Neural cell (in vitro differentiated cells): ENCODE data around the gene GBE1. TPM values are rescaled to one million over a fixed set of nuclear protein-coding genes. Genes with fewer than 3 reads are reported as not detected.

Source experiments
- H2AFZ ChIP-seq: fragments of 200-600, 300-800 bp; sonication (generic), shearing (Covaris generic); 2 replicates; pipeline ENCODE4 v1.6.0; 2014; ENCODE audit warnings: low read depth, mild to moderate bottlenecking, antibody characterized with exemption, low read length, moderate library complexity
- H3F3A ChIP-seq: fragments of 200-600 bp; shearing (Covaris generic); 2 replicates; pipeline ENCODE4 v1.6.1; 2016; ENCODE audit warnings: mild to moderate bottlenecking, moderate library complexity, mixed read lengths, antibody characterized with exemption, low read length; ENCODE audit not compliant: insufficient read depth, poor library complexity, severe bottlenecking
- H3K27ac ChIP-seq: fragments of 200-600, 300-800 bp; sonication (generic), shearing (Covaris generic); 2 replicates; pipeline ENCODE4 v1.5.1; 2014; ENCODE audit warnings: mild to moderate bottlenecking, low read length, moderate library complexity
- H3K27me3 ChIP-seq: fragments of 300-800, 200-600 bp; sonication (generic), shearing (Covaris generic); 2 replicates; pipeline ENCODE4 v1.6.0; 2014; ENCODE audit warnings: mild to moderate bottlenecking, low read depth, low read length, moderate library complexity; ENCODE audit not compliant: insufficient read depth
- H3K36me3 ChIP-seq: fragments of 300-800, 200-600 bp; sonication (generic), shearing (Covaris generic); 2 replicates; pipeline ENCODE4 v1.5.1; 2014; ENCODE audit warnings: mild to moderate bottlenecking, antibody characterized with exemption, low read length, moderate library complexity; ENCODE audit not compliant: insufficient read depth
- H3K4me2 ChIP-seq: fragments of 300-800, 200-600 bp; sonication (generic), shearing (Covaris generic); 2 replicates; pipeline ENCODE4 v1.6.0; 2014; ENCODE audit warnings: mild to moderate bottlenecking, low read length
- H3K4me3 ChIP-seq: fragments of 300-800, 200-600 bp; sonication (generic), shearing (Covaris generic); 2 replicates; pipeline ENCODE4 v1.5.1; 2014; ENCODE audit warnings: mild to moderate bottlenecking, low read length, moderate library complexity
- H3K79me2 ChIP-seq: fragments of 200-600 bp; shearing (Covaris generic); replicated peaks from 2 replicates; pipeline ENCODE4 v1.6.0; 2014; ENCODE audit warnings: mild to moderate bottlenecking, low read length, moderate library complexity; ENCODE audit not compliant: insufficient read depth
- H3K9ac ChIP-seq: fragments of 300-800, 200-600 bp; sonication (generic), shearing (Covaris generic); 2 replicates; pipeline ENCODE4 v1.6.1; 2016; ENCODE audit warnings: mild to moderate bottlenecking, low read length, mixed read lengths
- H3K9me2 ChIP-seq: fragments of 200-600 bp; shearing (Covaris generic); 2 replicates; pipeline ENCODE4 v1.6.1; 2016; ENCODE audit warnings: mild to moderate bottlenecking, low read length, mixed read lengths; ENCODE audit not compliant: insufficient read depth
- H3K9me3 ChIP-seq: fragments of 200-600, 300-800 bp; sonication (generic), shearing (Covaris generic); 2 replicates; pipeline ENCODE4 v1.6.1; 2016; ENCODE audit warnings: mild to moderate bottlenecking, mixed run types, low read length, moderate library complexity, mixed read lengths
- H4K20me1 ChIP-seq: fragments of 200-600 bp; shearing (Covaris generic); 2 replicates; pipeline ENCODE4 v1.6.1; 2016; ENCODE audit warnings: mild to moderate bottlenecking, mixed run types; ENCODE audit not compliant: insufficient read depth
- EP300 ChIP-seq: fragments of 450-650 bp; conservative IDR thresholded peaks from 2 replicates; pipeline ENCODE4 v1.6.1; 2014; ENCODE audit warnings: antibody characterized with exemption, mild to moderate bottlenecking, moderate library complexity; ENCODE audit not compliant: poor library complexity, severe bottlenecking
- EZH2 ChIP-seq: fragments of 200-600, 300-800 bp; shearing (Covaris generic), sonication (generic); IDR thresholded peaks from 2 replicates; pipeline ENCODE4 v1.6.1; 2014; ENCODE audit warnings: antibody characterized with exemption, low read length, borderline replicate concordance, mild to moderate bottlenecking; ENCODE audit not compliant: insufficient read depth, poor library complexity, severe bottlenecking
- MXI1 ChIP-seq: fragments of 450-650 bp; conservative IDR thresholded peaks from 2 replicates; pipeline ENCODE4 v1.6.1; 2014; ENCODE audit warnings: antibody characterized with exemption, mild to moderate bottlenecking; ENCODE audit not compliant: poor library complexity, severe bottlenecking
- POLR2AphosphoS5 ChIP-seq: IDR thresholded peaks from 2 replicates; pipeline ENCODE4 v1.6.1; 2012
- RAD21 ChIP-seq: fragments of 450-650 bp; conservative IDR thresholded peaks from 2 replicates; pipeline ENCODE4 v1.6.1; 2014; ENCODE audit warnings: antibody characterized with exemption, mild to moderate bottlenecking, moderate library complexity
- SMC3 ChIP-seq: fragments of 450-650 bp; conservative IDR thresholded peaks from 2 replicates; pipeline ENCODE4 v1.6.1; 2014; ENCODE audit warnings: antibody characterized with exemption, mild to moderate bottlenecking, moderate library complexity; ENCODE audit not compliant: poor library complexity
- TAF1 ChIP-seq: IDR thresholded peaks from 2 replicates; pipeline ENCODE4 v1.6.1; 2012; ENCODE audit warnings: low read depth
- polyA plus RNA-seq: library from polyadenylated mRNA; depleted of rRNA; stranded (reverse); fragments of >200 nt; gene quantifications from 2 replicates; pipeline ENCODE4 v1.2.3, GENCODE V29; 2014
- TF ChIP-seq, protein P1 (sequence below): fragments of 450-650 bp; IDR thresholded peaks from 2 replicates; pipeline ENCODE4 v1.5.1; 2014; ENCODE audit warnings: antibody characterized with exemption, mild to moderate bottlenecking, moderate library complexity; ENCODE audit not compliant: poor library complexity, severe bottlenecking
- TF ChIP-seq, protein P2 (sequence below): IDR thresholded peaks from 2 replicates; pipeline ENCODE4 v1.6.1; 2012; ENCODE audit warnings: borderline replicate concordance

Gene GBE1
- polyA plus RNA-seq, 1 donor from 2014 or later: 2.4 TPM

DNA sequence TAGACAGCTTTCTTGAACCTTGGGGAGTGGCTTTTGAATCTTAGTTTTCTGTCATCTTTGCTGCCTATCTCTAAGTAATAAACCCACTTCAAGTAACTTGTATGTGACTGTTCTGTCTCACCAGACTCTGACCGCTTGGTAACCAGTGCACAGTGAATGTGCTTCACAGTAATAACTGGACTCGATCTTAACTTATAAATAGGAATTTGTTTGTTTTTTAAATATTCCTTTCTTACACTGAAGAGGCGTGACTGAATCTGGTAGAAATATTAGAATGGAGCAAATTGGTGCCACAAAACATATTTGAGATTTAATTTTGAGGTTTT lies 318.0 kb downstream of the GBE1 start:
- Histone ChIP-seq H3K4me2 (no peak overlapping the region), H3F3A (no peaks in the 10 kb centered on the region), H3K9ac (no peak overlapping the region), H3K4me3 (no peak overlapping the region), H3K9me3 (no peaks in the 10 kb centered on the region), H2AFZ (no peak overlapping the region), H3K9me2 (no peaks in the 10 kb centered on the region), H3K36me3 (no peaks in the 10 kb centered on the region), H3K27ac (no peak overlapping the region), H3K27me3 (no peaks in the 10 kb centered on the region), H4K20me1 (no peaks in the 10 kb centered on the region), H3K79me2 (no peaks in the 10 kb centered on the region)
- TF ChIP-seq RAD21: no peak

DNA sequence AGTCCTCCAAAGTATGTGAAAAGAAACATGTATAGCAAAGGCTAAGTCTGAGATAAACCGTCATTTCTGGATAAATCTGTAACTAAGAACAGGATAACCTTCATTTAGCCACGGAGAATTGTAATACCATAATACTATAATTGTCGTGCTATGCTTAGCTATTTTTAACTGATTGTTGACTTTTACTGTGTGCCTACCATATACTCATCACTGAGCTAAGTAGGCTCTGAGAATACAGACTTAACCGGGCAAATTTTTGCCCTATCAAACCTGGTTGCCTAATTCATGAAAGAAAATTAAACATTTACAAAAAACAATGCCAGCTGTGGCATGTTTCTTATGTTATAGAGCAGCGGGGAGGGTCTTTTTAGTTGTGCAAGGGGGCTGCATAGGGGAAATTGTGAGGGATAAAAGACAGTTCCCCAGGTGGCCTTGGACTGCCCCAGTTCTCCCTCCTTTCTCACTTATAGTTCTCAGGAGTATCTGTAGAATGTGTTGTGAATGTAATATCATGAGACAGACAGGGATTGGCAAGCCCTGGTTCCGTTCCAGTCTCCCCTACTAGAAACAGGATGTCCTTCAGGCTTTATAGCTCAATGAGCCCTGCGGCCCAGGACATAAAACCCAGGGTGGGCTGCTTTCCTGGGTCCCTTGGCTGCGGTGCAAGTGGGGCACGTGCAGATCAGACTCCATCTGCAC lies 318.5 kb downstream of the GBE1 start:
- no peak overlapping the region for H2AFZ ChIP-seq
- TF ChIP-seq SMC3: no peak
- TF ChIP-seq EZH2: no peak
- no peak for TF ChIP-seq POLR2AphosphoS5
- TF ChIP-seq, protein P1, sequence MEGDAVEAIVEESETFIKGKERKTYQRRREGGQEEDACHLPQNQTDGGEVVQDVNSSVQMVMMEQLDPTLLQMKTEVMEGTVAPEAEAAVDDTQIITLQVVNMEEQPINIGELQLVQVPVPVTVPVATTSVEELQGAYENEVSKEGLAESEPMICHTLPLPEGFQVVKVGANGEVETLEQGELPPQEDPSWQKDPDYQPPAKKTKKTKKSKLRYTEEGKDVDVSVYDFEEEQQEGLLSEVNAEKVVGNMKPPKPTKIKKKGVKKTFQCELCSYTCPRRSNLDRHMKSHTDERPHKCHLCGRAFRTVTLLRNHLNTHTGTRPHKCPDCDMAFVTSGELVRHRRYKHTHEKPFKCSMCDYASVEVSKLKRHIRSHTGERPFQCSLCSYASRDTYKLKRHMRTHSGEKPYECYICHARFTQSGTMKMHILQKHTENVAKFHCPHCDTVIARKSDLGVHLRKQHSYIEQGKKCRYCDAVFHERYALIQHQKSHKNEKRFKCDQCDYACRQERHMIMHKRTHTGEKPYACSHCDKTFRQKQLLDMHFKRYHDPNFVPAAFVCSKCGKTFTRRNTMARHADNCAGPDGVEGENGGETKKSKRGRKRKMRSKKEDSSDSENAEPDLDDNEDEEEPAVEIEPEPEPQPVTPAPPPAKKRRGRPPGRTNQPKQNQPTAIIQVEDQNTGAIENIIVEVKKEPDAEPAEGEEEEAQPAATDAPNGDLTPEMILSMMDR: no peak
- no peak for TF ChIP-seq RAD21
- TF ChIP-seq EP300: no peak
- no peak for TF ChIP-seq MXI1
- TF ChIP-seq, protein P2, sequence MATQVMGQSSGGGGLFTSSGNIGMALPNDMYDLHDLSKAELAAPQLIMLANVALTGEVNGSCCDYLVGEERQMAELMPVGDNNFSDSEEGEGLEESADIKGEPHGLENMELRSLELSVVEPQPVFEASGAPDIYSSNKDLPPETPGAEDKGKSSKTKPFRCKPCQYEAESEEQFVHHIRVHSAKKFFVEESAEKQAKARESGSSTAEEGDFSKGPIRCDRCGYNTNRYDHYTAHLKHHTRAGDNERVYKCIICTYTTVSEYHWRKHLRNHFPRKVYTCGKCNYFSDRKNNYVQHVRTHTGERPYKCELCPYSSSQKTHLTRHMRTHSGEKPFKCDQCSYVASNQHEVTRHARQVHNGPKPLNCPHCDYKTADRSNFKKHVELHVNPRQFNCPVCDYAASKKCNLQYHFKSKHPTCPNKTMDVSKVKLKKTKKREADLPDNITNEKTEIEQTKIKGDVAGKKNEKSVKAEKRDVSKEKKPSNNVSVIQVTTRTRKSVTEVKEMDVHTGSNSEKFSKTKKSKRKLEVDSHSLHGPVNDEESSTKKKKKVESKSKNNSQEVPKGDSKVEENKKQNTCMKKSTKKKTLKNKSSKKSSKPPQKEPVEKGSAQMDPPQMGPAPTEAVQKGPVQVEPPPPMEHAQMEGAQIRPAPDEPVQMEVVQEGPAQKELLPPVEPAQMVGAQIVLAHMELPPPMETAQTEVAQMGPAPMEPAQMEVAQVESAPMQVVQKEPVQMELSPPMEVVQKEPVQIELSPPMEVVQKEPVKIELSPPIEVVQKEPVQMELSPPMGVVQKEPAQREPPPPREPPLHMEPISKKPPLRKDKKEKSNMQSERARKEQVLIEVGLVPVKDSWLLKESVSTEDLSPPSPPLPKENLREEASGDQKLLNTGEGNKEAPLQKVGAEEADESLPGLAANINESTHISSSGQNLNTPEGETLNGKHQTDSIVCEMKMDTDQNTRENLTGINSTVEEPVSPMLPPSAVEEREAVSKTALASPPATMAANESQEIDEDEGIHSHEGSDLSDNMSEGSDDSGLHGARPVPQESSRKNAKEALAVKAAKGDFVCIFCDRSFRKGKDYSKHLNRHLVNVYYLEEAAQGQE: no peak
- no peak for TF ChIP-seq TAF1

DNA sequence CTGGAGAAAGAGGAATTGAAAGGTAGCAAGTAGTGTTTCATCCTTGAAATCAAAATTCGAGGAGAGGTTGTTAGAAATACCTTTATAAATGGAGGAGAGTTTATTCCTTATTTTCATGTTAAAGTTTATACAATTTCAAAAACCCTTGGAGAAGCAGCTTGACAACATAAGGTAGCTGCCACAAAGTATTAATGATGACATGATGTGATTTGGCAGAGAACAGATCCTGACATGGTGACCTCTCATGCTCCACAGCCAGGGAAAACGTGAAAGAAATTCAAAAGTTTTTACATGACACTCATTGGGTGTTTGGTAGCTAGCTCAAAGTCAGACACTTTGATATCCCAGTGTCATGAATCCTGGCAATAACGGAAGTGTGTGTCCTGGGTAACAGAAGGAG lies 320.8 kb downstream of the GBE1 start:
- H2AFZ ChIP-seq: no peak overlapping the region
- no peak overlapping the region for H3K4me3 ChIP-seq
- H3K36me3 ChIP-seq: no peaks in the 10 kb centered on the region
- no peak overlapping the region for H3K4me2 ChIP-seq
- H3K9me2 ChIP-seq: no peaks in the 10 kb centered on the region
- no peak overlapping the region for H3K27ac ChIP-seq
- H3K9me3 ChIP-seq: no peaks in the 10 kb centered on the region
- no peaks in the 10 kb centered on the region for H3K27me3 ChIP-seq
- H3F3A ChIP-seq: no peaks in the 10 kb centered on the region
- H4K20me1 ChIP-seq: no peaks in the 10 kb centered on the region
- H3K9ac ChIP-seq: no peak overlapping the region
- TF ChIP-seq EP300 (no peak), POLR2AphosphoS5 (no peak), EZH2 (no peak), MXI1 (no peak), RAD21 (no peak), SMC3 (no peak), TAF1 (no peak)
- TF ChIP-seq, protein P1: no peak
- TF ChIP-seq, protein P2: no peak
- no peaks in the 10 kb centered on the region for H3K79me2 ChIP-seq

More for the DNA sequence above, 318.5 kb downstream of the GBE1 start:
- Histone ChIP-seq H3K4me2 (no peak overlapping the region), H3F3A (no peaks in the 10 kb centered on the region), H3K9me2 (no peaks in the 10 kb centered on the region), H4K20me1 (no peaks in the 10 kb centered on the region), H3K9ac (no peak overlapping the region), H3K79me2 (no peaks in the 10 kb centered on the region), H3K27ac (no peak overlapping the region), H3K36me3 (no peaks in the 10 kb centered on the region), H3K4me3 (no peak overlapping the region), H3K9me3 (no peaks in the 10 kb centered on the region), H3K27me3 (no peaks in the 10 kb centered on the region)
